GM19193 (cell line): ENCODE results near the gene SATL1.

ENCODE experiments used
- POLR2A ChIP-seq: IDR thresholded peaks from 4 replicates; pipeline ENCODE4 v1.6.1; 2011; ENCODE audit not compliant: insufficient read depth, insufficient read length; ENCODE audit errors: extremely low read depth

Gene SATL1

DNA sequence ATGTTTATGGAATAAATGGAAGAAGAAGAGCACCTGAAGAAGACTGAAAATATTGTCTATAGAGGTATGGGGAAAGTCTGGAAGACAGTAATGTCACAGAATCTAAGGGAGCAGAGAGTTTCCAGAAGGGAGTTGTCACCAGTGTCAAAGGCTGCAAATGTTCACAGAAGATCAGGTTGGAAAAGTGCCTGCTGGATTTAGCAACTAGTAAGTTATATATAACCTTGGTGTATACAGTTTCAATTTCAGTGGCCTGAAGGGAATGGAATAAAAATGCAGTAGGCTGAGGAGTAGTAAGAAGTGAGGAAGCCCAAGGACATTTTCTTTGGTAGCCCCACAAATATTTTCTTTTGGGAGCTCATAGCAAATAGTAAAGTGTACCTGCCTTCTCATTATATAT, 107.2 kb downstream of the SATL1 start:
- TF ChIP-seq POLR2A, result no peak

- no peak for TF ChIP-seq POLR2A
These were observed 128.3 kb downstream of the SATL1 start for GRCh38 chrX:85115252-85115651.

GRCh38 chrX:85114776-85115175, 128.8 kb downstream of the SATL1 start:
- no peak for TF ChIP-seq POLR2A

- no peak for TF ChIP-seq POLR2A
These were observed 129.4 kb downstream of the SATL1 start for GRCh38 chrX:85114171-85114570.

DNA sequence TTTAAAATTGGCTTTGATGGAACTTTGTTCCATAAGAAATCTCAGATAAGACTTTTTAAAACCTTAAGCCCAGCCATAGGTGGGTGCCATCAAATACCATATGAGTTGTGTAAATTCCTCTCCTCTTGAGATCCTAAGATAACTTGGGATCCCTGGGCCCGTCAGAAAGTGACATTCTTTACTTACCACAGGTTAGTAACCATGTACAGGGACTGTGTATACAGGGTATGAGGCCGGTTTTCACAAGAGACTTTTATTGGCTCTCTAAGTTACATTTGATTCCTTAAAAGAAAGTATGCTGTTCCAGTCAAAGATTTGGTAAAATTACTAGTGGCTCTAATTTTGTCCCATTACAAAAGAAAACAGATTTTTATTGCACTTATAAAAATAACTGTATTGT, 129.8 kb downstream of the SATL1 start:
- TF ChIP-seq POLR2A, result no peak

- TF ChIP-seq POLR2A, result no peak
These were observed 131.3 kb downstream of the SATL1 start for GRCh38 chrX:85112293-85112692.

GRCh38 chrX:85111347-85111746, 132.2 kb downstream of the SATL1 start:
- no peak for TF ChIP-seq POLR2A

GRCh38 chrX:85109235-85109634, 134.3 kb downstream of the SATL1 start:
- no peak for TF ChIP-seq POLR2A

- TF ChIP-seq POLR2A, result no peak
These were observed 135.4 kb downstream of the SATL1 start for GRCh38 chrX:85108165-85108564.

DNA sequence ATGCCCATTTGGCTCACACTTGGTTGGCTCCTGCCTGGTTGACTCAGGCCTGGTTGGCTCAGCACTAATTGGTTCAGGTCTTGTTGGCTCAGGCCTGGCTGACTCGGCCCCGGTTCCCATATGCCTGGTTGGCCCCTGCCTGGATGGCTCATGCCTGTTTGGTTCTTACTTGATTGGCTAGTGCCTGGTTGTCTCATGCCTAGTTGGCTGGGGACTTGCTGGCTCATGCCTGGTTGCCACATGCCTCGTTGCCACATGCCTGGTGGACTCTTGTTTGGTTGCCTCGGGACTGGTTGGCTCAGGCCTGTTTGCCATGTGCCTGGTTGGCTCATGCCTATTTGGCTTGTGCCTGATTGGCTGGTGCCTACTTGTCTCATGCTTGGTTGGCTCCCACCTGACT, 136.2 kb downstream of the SATL1 start:
- no peak for TF ChIP-seq POLR2A

DNA sequence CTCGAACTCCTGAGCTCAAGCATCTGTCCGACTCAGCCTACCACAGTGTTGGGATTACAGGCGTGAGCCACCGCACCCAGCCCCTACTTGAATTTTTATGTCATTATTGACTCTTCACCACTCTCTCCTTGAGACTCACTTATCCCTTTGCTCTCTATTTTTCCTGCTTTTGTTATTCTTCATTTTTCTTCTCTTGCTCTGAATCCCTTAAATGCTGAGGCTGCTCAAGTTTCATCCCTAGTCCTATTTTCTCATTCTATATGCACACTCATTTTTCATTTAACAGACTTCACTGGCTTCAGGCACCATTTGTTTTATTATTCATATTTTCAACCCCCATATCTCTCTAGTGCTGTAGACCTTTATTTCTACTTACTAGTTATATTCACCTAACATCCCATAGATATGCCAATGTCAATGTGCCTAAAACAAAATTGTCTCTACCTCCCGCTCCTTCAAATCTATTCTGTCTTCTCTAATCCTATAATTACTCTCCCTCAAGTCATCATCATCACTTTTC, 154.2 kb downstream of the SATL1 start:
- TF ChIP-seq POLR2A, result no peak

- TF ChIP-seq POLR2A, result no peak
These were observed 158.7 kb downstream of the SATL1 start for GRCh38 chrX:85084770-85085393.

DNA sequence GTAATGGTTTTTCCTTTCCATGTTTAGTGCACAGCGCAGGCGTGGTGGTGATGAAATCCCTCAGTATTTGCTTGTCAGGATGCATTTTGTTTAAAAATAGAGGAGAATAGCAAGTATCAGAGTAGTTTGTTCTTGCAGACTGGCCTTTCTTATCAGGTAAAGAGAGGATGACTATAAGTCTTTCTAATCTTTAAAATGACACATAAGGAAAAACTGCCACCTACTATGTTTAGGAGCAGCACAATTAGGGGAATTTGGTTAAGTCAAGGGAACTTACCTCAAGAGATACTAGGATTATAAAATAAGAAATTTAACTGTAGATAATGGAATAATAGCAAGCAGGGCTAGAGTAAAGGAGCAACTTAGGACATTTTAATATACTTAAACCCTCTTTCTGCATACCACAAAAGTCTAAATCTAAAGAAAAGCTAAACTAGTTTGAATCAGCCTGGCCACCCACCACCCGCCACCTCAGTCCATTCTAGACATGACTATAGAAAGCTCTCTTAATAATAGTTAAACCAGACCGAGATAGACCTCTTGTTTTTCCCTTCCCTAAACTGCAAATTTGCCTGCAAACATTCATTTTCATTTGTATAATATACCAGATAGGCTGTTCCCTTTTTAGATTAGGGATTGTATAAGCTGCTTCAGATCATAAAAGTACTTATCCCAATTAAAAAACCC, 177.9 kb downstream of the SATL1 start:
- no peak for TF ChIP-seq POLR2A

- TF ChIP-seq POLR2A, result no peak
These were observed 190.8 kb downstream of the SATL1 start for GRCh38 chrX:85052636-85053343.

DNA sequence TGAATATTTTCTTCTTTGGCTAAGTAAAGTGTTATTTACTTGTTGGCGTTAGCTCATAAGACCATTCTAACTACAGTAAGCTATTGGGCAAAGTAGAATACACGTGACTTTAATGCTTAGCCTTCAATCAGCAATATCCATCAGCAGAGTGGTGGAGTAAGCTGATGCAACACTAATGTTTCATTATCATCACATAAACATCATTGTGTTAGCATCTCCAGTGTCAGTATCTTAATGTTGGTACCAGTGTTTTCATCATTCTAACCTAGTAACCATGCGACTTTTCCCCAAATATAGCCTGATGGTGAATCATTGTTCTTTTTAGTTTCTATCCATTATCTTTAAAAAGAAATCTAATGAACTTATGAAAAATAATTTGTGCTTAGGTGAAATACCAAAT, 191.4 kb downstream of the SATL1 start:
- no peak for TF ChIP-seq POLR2A

DNA sequence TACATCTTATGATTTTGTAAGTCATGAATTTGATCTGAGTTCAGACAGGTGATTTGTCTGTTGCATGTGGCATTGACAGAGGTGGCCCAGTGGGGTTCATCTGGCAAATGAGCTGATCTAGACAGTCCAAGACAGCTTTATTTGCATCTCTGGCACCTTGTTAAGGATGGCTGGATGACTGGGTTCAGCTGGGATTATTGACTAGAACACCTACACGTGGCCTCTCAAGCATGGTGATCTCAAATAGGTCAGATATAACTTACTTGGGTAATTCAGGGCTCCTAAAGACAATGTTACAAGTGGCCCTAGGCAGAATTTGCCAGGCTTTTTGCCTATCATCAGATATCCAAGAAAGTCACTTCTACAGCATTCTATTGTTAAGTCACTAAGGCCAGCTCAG, 192.0 kb downstream of the SATL1 start:
- no peak for TF ChIP-seq POLR2A
